Liver (tissue), 9 donors: ENCODE results near the gene ASS1. TPM values are rescaled to one million over a fixed set of nuclear protein-coding genes. Genes with fewer than 3 reads are reported as not detected.

ENCODE experiments used
- DNase-seq: peaks from one replicate; pipeline ENCODE4 v3.0.0-alpha.2; 2017; ENCODE audit warnings: low spot score
- H3K27ac ChIP-seq, 2 donors: one replicate each; pipeline ENCODE4 v1.7.0; 2013; ENCODE audit warnings: inconsistent platforms in 2 of 2, low read length in 2 of 2, control low read depth in 1 of 2, low read depth in 1 of 2, mild to moderate bottlenecking in 1 of 2
- H3K27me3 ChIP-seq, 4 donors: one replicate each; pipeline versions ENCODE4 v1.6.1 to v1.7.0; 2013; ENCODE audit warnings: low read length in 3 of 4, inconsistent platforms in 1 of 4, mild to moderate bottlenecking in 1 of 4, moderate library complexity in 1 of 4; ENCODE audit not compliant: control insufficient read depth in 4 of 4, insufficient read depth in 4 of 4
- H3K36me3 ChIP-seq, 4 donors: one replicate each; pipeline versions ENCODE4 v1.6.1 to v1.7.0; 2013; ENCODE audit warnings: low read length in 3 of 4, mild to moderate bottlenecking in 3 of 4, low read depth in 1 of 4, moderate library complexity in 1 of 4; ENCODE audit not compliant: control insufficient read depth in 4 of 4, insufficient read depth in 3 of 4
- H3K4me1 ChIP-seq, 4 donors: one replicate each; pipeline versions ENCODE4 v1.6.1 to v1.7.0; 2013; ENCODE audit warnings: low read length in 3 of 4, mild to moderate bottlenecking in 3 of 4, moderate library complexity in 1 of 4; ENCODE audit not compliant: control insufficient read depth in 4 of 4, insufficient read depth in 4 of 4
- H3K4me3 ChIP-seq, 3 donors: one replicate each; pipeline versions ENCODE4 v1.6.1 to v1.7.0; 2013; ENCODE audit warnings: low read length in 3 of 3, control low read depth in 1 of 3, low read depth in 1 of 3, mild to moderate bottlenecking in 1 of 3
- H3K9ac ChIP-seq, 2 donors: one replicate each; pipeline ENCODE4 v1.7.0; 2013; ENCODE audit warnings: low read length in 2 of 2, mild to moderate bottlenecking in 2 of 2, moderate library complexity in 2 of 2, control low read depth in 1 of 2, low read depth in 1 of 2
- H3K9me3 ChIP-seq, 4 donors: one replicate each; pipeline versions ENCODE4 v1.6.1 to v1.7.0; 2013; ENCODE audit warnings: low read length in 3 of 4; ENCODE audit not compliant: control insufficient read depth in 4 of 4
- EGR1 ChIP-seq, 2 donors: IDR thresholded peaks; 2 replicates each; pipeline ENCODE4 v1.6.1; 2016 to 2018; ENCODE audit warnings: antibody characterized with exemption in 2 of 2, low read depth in 2 of 2
- FOXA2 ChIP-seq: IDR thresholded peaks from 2 replicates; pipeline ENCODE4 v1.6.1; 2016; ENCODE audit warnings: antibody characterized with exemption
- HNF4A ChIP-seq, 2 donors: conservative IDR thresholded peaks; 2 replicates each; pipeline ENCODE4 v1.6.1; 2016; ENCODE audit warnings: antibody characterized with exemption in 2 of 2, mild to moderate bottlenecking in 2 of 2
- HNF4G ChIP-seq: IDR thresholded peaks from 2 replicates; pipeline ENCODE4 v1.6.1; 2016; ENCODE audit warnings: antibody characterized with exemption
- JUND ChIP-seq, 2 donors: IDR thresholded peaks; 2 replicates each; pipeline ENCODE4 v1.6.1; 2016; ENCODE audit warnings: antibody characterized with exemption in 2 of 2
- NR2F2 ChIP-seq: IDR thresholded peaks from 2 replicates; pipeline ENCODE4 v1.6.1; 2016; ENCODE audit warnings: antibody characterized with exemption
- RAD21 ChIP-seq, 2 donors: IDR thresholded peaks; 2 replicates each; pipeline ENCODE4 v1.6.1; 2016; ENCODE audit warnings: antibody characterized with exemption in 2 of 2, mild to moderate bottlenecking in 2 of 2
- RXRA ChIP-seq, 2 donors: IDR thresholded peaks; 2 replicates each; pipeline ENCODE4 v1.6.1; 2017 to 2018; ENCODE audit warnings: antibody characterized with exemption in 2 of 2, mild to moderate bottlenecking in 1 of 2
- SP1 ChIP-seq: IDR thresholded peaks from 2 replicates; pipeline ENCODE4 v1.6.1; 2018; ENCODE audit warnings: antibody characterized with exemption, mild to moderate bottlenecking
- TAF1 ChIP-seq: conservative IDR thresholded peaks from 2 replicates; pipeline ENCODE4 v1.6.1; 2016; ENCODE audit warnings: antibody characterized with exemption, mild to moderate bottlenecking
- YY1 ChIP-seq: IDR thresholded peaks from 2 replicates; pipeline ENCODE4 v1.6.1; 2016; ENCODE audit warnings: antibody characterized with exemption, mild to moderate bottlenecking
- WGBS: extraction: QIAGEN DNeasy Blood & Tissue Kit; methylation state at CpG from one replicate; pipeline ENCODE4 v1.1.7; 2013; 5-methylcytosine and 5-hydroxymethylcytosine counted together
- polyA plus RNA-seq, 2 donors: library from polyadenylated mRNA; stranded (reverse) in 1 of 2; unstranded in 1 of 2; fragments of 200-250 nt in 1 of 2; fragments of >200 nt in 1 of 2; fragmentation: Nextera tagmentation in 1 of 2; extraction: Ambion mirVana in 1 of 2; gene quantifications; one replicate each; pipeline versions ENCODE4 v1.2.1 to v1.2.3, GENCODE V29; 2013 to 2015
- total RNA-seq, 2 donors: library from RNA; depleted of rRNA; stranded (reverse); fragments of >200 nt; gene quantifications; one replicate each; pipeline ENCODE4 v1.2.3, GENCODE V29; 2014
- TF ChIP-seq, protein P1 (sequence below): IDR thresholded peaks from 2 replicates; pipeline ENCODE4 v1.6.1; 2016; ENCODE audit warnings: antibody characterized with exemption
- TF ChIP-seq, protein P2 (sequence below): IDR thresholded peaks from 2 replicates; pipeline ENCODE4 v1.6.1; 2016; ENCODE audit warnings: antibody characterized with exemption, mild to moderate bottlenecking
- TF ChIP-seq, protein P3 (sequence below): fragments of 150-350 bp; IDR thresholded peaks from 2 replicates; pipeline ENCODE4 v1.5.1; 2017; ENCODE audit warnings: improper control_type of control experiment, low read depth, low read length; ENCODE audit not compliant: missing input control
- TF ChIP-seq, protein P4 (sequence below): IDR thresholded peaks from 2 replicates; pipeline ENCODE4 v1.6.1; 2016; ENCODE audit warnings: antibody characterized with exemption
- donor health status: healthy.
- donor health status: healthy.
- donor health status: healthy.
- donor health status: healthy.
- donor health status: healthy.

ASS1 gene
- total and polyA plus RNA-seq, 4 donors, result 396 to 711 (median 533) TPM

DNA sequence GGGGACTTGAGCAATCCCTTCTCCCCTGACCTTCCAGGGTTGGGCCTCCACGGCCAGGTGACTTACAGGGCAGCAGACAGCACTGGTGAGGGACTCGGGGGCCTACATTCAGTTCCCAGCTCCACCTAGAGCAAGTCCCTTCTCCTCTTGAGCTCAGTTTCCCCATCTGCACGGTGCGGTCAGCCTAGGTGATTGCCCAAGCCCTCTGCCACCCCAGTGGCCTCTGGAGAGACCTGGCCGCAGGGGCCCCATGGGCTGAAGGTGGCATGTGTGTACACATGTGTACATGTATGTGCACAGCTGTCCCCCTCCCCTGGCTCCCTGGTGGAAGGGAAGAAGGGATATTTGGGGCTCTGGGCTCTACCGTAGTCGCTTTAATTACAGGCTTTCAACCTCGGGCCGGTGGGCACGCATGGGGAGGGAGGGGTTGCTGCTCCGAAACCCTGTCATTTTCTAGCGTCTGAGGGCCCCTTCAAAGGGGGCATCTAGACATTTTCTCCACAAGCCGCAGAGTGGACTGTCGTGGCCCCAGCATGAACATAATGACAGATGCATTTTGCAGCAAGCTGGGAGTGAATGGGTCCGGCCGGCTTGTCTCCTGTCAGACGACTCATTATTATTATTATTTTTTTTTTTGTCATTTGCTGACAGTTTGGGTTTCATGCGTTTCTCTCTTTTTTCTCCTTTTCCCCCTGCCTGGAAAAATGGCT, 44.0 kb downstream of the ASS1 start (continued):
- TF ChIP-seq NR2F2 (no peak), FOXA2 (no peak), YY1 (no peak)

DNA sequence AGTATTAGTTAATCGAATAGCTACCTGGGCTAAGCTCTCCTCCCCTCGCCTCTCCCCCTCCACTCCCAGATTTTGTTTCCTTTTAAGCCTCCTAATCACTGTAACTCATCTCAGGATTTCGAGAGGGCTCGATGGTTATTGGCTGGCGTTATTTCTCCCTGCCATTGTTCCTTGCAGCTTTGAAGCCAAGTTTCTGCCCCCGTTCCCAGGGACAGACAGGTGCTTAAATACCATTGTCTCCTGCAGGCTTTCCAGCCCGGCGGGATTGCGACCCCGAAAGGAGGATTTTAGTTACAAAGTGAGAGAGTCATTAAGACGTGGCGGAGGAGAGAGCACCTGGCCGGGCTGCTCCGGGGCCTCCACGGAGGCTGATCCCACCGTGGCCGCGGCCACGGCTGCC, 46.2 kb downstream of the ASS1 start:
- H3K9ac ChIP-seq, result no peak overlapping the region
- H3K27me3 ChIP-seq, result no peaks in the 10 kb centered on the region
- peaks cover 10 to 70% (median 63%) of the 10 kb centered on the region in 4 donors for H3K36me3 ChIP-seq
- H3K4me1 ChIP-seq, result no peaks in the 10 kb centered on the region
- WGBS, result 91% methylated on average over 19 of the region's 19 CpGs
- H3K9me3 ChIP-seq, result peaks cover 0 to 11% (median 5%) of the 10 kb centered on the region in 4 donors
- no peak overlapping the region for H3K27ac ChIP-seq
- H3K4me3 ChIP-seq, result no peak overlapping the region
- no peak for DNase-seq
- TF ChIP-seq HNF4G, result no peak
- TF ChIP-seq TAF1, result no peak
- TF ChIP-seq, protein P1, sequence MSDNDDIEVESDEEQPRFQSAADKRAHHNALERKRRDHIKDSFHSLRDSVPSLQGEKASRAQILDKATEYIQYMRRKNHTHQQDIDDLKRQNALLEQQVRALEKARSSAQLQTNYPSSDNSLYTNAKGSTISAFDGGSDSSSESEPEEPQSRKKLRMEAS, result no peak
- TF ChIP-seq JUND (IDR thresholded peaks at IDR 0.05), result no peak
- TF ChIP-seq YY1, result no peak
- no peak for TF ChIP-seq RAD21 (IDR thresholded peaks at IDR 0.05)
- no peak for TF ChIP-seq SP1
- TF ChIP-seq, protein P2, sequence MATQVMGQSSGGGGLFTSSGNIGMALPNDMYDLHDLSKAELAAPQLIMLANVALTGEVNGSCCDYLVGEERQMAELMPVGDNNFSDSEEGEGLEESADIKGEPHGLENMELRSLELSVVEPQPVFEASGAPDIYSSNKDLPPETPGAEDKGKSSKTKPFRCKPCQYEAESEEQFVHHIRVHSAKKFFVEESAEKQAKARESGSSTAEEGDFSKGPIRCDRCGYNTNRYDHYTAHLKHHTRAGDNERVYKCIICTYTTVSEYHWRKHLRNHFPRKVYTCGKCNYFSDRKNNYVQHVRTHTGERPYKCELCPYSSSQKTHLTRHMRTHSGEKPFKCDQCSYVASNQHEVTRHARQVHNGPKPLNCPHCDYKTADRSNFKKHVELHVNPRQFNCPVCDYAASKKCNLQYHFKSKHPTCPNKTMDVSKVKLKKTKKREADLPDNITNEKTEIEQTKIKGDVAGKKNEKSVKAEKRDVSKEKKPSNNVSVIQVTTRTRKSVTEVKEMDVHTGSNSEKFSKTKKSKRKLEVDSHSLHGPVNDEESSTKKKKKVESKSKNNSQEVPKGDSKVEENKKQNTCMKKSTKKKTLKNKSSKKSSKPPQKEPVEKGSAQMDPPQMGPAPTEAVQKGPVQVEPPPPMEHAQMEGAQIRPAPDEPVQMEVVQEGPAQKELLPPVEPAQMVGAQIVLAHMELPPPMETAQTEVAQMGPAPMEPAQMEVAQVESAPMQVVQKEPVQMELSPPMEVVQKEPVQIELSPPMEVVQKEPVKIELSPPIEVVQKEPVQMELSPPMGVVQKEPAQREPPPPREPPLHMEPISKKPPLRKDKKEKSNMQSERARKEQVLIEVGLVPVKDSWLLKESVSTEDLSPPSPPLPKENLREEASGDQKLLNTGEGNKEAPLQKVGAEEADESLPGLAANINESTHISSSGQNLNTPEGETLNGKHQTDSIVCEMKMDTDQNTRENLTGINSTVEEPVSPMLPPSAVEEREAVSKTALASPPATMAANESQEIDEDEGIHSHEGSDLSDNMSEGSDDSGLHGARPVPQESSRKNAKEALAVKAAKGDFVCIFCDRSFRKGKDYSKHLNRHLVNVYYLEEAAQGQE, result no peak
- no peak for TF ChIP-seq HNF4A (conservative IDR thresholded peaks at IDR 0.05)
- no peak for TF ChIP-seq RXRA (IDR thresholded peaks at IDR 0.05)
- TF ChIP-seq, protein P3, sequence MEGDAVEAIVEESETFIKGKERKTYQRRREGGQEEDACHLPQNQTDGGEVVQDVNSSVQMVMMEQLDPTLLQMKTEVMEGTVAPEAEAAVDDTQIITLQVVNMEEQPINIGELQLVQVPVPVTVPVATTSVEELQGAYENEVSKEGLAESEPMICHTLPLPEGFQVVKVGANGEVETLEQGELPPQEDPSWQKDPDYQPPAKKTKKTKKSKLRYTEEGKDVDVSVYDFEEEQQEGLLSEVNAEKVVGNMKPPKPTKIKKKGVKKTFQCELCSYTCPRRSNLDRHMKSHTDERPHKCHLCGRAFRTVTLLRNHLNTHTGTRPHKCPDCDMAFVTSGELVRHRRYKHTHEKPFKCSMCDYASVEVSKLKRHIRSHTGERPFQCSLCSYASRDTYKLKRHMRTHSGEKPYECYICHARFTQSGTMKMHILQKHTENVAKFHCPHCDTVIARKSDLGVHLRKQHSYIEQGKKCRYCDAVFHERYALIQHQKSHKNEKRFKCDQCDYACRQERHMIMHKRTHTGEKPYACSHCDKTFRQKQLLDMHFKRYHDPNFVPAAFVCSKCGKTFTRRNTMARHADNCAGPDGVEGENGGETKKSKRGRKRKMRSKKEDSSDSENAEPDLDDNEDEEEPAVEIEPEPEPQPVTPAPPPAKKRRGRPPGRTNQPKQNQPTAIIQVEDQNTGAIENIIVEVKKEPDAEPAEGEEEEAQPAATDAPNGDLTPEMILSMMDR, result no peak
- TF ChIP-seq, protein P4, sequence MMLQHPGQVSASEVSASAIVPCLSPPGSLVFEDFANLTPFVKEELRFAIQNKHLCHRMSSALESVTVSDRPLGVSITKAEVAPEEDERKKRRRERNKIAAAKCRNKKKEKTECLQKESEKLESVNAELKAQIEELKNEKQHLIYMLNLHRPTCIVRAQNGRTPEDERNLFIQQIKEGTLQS, result no peak
- TF ChIP-seq EGR1 (IDR thresholded peaks at IDR 0.05; ENCODE audit: low read depth in 2 of 2), result no peak
- no peak for TF ChIP-seq NR2F2
